GM19372 (cell line): ENCODE data around the gene TDO2.
A peak's percentile ranks its signal among the peaks of the same experiment; 100 is the strongest.

Experiments
- ATAC-seq: cut with Tn5 transposase; IDR thresholded peaks from one replicate; pipeline ENCODE4 v1.9.1; 2021; ENCODE audit warnings: mild to moderate bottlenecking, low read depth, moderate library complexity; ENCODE audit not compliant: unreplicated experiment

Gene TDO2

DNA sequence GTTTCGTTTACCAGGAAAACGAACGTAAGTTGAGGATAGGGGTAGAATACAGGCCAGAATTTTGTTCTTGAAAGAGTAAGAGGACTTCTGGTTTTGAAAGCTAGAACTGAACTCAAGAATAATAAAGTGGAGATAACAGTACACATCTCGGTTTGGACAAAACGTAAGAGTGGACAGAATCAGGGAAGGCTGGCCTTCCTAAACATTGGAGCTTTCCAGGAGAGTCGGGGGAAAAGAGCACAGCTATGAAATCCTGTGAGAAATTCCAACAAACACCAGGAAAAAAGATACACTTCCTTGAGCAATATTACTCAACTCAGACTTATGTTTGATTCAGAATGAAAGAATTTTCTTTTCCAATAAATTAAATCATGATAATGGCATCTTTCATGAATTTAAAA lies 49.0 kb downstream of the TDO2 start:
- ATAC-seq = no peak

DNA sequence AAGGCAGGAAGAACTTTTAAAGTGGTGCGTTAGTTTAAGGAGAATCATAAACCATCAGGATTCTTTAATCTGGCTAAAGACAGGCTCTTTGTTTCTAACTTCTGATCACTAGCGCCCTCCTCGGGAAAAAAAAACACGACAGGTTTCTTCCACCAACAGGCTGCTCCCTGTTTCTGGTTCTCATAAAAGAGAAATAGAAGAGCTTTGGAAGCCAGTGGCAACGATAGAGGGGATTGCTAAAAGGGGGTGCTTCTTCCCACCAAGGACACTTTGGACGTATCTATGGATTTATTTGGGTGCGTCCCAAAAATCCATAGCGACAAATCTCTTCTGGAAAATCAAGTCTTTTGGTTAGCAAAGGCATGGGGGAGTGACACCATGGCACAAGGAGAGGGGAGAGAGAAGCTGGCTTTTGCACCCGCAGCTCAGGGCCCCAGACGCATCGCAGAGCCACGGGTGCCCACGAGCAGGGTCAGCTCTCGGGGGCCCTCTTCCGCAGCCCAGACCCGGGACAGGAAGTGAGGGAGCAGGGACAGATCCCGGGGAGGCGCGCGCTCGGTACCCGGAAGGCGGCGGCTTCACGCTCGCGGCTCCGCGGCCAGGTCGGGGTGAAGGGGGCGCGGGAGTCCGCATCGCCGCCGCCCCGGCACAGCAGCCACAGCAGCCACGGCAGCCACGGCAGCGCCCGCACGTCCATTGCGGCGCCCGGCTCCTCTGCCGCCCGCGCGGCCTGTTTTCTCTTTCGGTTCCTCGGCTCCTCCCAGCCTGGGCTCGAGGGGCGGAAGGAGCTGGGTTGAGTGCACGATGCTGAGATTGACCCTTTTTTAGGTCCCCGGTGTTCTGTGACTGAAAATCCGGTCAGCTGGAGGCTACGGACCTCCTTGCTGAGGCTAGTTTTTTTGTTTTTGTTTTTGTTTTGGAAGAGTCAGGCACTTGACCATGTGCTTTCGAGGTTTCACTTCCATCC lies 49.9 kb downstream of the TDO2 start, which contains the start of gene CTSO:
Gene CTSO (minus strand): TSS at position 716 of the 967 bp plus-strand sequence. CDS start 19 bp downstream, at position 697.
- ATAC-seq = peak; percentile 89

DNA sequence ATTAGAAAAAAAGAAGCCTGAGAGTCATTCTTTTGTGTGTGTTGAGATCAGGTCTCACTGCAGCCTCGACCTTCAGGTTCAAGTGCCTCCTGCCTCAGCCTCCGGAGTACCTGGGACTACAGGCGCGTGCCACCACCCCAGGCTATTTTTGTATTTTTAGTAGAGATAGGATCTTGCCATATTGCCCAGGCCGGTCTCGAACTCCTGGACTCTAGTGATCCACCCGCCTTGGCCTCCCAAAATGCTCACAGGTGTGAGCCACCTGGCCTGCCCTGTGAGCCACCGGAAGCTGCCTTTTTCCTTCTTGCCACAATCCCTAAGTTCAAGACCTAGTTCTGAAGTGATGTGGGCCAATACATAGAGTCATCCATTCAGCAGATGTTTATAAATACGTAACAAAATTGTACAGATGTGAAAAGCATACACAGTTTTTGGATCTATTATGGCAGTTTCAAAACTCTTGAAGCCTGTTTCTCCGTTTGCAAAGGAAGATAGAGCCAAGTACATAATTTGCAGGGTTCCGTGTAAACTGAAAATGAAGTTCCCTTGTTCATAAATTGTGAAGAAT lies 50.7 kb downstream of the TDO2 start:
- no peak for ATAC-seq

GRCh38 chr4:155954939-155955338 lies 51.4 kb downstream of the TDO2 start:
- no peak for ATAC-seq

- no peak for ATAC-seq
Observed at GRCh38 chr4:155956461-155956860, 53.0 kb downstream of the TDO2 start.

- no peak for ATAC-seq
Observed at GRCh38 chr4:155959417-155959816, 55.9 kb downstream of the TDO2 start.

DNA sequence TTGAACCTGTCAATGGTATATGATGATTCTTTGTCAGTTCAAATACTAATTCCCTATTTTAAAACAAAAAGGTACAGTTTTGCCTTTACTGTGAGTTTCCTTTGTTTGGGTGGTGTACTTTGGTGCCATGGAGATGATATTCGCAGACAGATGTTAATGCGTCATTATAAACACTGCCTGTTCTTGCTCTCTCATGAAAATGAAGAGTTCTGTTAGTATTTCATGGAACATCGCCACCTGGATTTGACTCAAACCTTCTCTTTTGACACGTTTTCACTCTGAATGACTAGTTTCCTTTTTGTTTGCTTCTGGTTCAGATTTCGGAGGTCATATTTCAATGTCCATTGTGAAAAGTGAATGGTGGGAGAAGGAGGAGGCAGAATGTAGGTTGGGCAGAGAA lies 57.0 kb downstream of the TDO2 start:
- ATAC-seq = no peak

- ATAC-seq = no peak
Observed at GRCh38 chr4:155961575-155961974, 58.1 kb downstream of the TDO2 start.

DNA sequence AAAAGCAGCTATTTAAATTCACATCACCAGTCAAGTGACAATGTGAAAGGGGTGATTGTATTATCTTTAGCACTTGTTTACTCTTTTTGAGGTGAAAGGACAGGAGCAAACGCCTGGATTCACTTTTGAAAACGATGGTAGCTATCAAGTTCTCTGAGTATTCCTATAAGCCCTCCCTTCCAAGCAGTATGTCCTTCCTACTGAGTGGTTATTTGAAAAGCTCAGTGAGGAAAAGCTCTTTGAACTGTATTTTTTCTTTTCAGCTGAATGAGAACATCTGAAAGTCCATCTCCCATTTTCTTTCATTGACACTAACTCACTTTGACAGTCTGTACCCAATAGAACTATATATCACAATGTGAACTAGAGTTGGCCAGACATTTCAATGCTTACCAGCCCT lies 59.3 kb downstream of the TDO2 start:
- ATAC-seq = no peak

- ATAC-seq = no peak
Observed at GRCh38 chr4:155964016-155964891, 60.8 kb downstream of the TDO2 start.

DNA sequence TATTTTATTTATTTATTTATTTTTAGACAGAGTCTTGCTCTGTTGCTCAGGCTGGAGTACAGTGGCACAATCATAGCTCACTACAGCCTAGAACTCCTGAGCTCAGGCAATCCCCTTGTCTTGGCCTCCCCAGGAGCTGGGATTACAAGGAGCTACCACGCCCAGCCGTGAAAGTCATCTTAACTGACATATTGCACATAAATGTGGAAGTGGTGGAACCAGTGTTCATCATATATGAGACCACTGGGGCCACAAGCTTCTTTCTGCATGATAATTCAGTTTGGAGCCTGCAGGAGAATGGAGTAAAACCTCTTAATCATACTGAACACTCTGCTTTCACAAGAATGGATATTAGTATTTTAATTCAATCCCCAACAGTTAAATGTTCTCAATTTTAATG lies 62.7 kb downstream of the TDO2 start:
- ATAC-seq = no peak

- no peak for ATAC-seq
Observed at GRCh38 chr4:155966731-155967395, 63.4 kb downstream of the TDO2 start.
